ENCODE data around the gene BTBD16. TPM values are rescaled to one million over a fixed set of nuclear protein-coding genes. Genes with fewer than 3 reads are reported as not detected.

BTBD16 gene
- total RNA-seq, 1 donor from 2014 or later, result not detected

DNA sequence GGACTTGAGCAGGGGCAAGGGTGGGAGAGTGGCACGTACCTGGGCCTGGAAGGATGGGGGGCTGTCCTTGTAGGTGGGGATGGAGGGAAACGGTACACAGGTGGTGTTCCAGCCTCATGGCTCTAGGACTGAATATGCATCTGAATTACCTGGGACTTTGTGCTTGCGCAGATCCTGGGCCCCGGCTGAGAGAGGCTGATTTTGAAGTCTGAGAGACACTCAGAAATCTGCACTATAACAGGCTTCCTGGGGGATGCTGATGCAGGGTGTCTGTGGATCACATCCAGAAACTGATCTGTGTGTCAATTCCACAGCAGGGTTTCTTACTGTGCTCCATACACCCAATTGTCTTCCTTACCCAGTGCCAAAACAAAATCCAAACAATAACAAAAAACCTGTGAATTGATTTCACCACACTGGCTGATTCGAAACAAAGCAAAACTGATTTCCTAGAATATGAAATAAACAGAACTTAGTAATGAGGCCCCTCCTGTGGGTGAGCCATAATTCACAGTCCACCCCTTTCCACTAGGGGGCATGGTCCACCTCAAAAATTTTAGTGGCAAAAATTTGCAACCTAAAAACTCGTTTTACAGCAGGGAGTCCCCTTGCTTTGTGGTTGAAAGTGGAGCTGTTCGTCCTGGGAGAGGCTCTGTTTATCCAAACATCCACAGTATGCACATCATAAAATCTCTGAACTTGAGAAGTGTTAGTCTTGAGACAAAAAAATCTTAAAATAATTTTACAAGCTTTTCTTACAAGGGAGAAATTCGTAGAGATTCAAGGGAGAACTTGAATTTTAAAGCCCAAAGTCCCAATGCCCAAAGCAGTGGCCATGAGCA is 71.4 kb downstream of the BTBD16 start:
- Mint-ChIP-seq H3K4me1 (ENCODE audit: low read depth) (peaks cover 5% of the 10 kb centered on the region), H3K36me3 (ENCODE audit: low read depth) (no peaks in the 10 kb centered on the region), H3K27ac (no peak overlapping the region), H3K4me3 (ENCODE audit: low read depth) (no peak overlapping the region), H3K9me3 (no peaks in the 10 kb centered on the region), H3K27me3 (ENCODE audit: low read depth) (peaks cover 5% of the 10 kb centered on the region)
- no peak for DNase-seq (ENCODE audit: low spot score)
- intact Hi-C loops (cut with micrococcal nuclease), result loop anchor here (1.0 to 2.0 kb wide), 2 partner anchors 44 to 93 kb away; no protein-coding TSS in a partner anchor

GRCh38 chr10:122343135-122343800 is 72.2 kb downstream of the BTBD16 start:
- DNase-seq (ENCODE audit: low spot score), result no peak
- H3K27ac Mint-ChIP-seq, result no peak overlapping the region
- H3K27me3 Mint-ChIP-seq (ENCODE audit: low read depth), result peaks cover 5% of the 10 kb centered on the region
- H3K4me3 Mint-ChIP-seq (ENCODE audit: low read depth), result no peak overlapping the region
- H3K9me3 Mint-ChIP-seq, result no peaks in the 10 kb centered on the region
- H3K36me3 Mint-ChIP-seq (ENCODE audit: low read depth), result no peaks in the 10 kb centered on the region
- intact Hi-C loops (cut with micrococcal nuclease), result loop anchor here (2.0 kb wide), 1 partner anchor 44 kb away; no protein-coding TSS in a partner anchor
- peaks cover 5% of the 10 kb centered on the region for H3K4me1 Mint-ChIP-seq (ENCODE audit: low read depth)

DNA sequence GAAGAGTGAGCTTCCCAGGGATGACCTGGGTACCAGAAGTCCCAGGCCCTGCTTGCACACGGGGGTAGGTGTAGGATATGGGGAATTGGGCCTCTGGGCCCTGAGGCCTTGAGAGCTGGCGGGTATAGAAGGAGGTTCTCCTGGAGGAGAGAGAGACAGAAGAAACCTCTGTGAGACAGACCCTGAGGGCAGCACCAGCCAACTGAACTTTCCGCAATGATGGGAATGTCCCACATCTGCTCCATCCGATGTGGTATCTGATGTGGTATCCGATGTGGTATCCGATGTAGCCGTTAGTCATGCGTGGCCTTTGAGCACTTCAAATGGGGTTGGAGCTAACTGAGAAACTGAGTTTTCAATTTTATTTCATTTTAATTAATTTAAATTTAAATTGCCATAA is 72.8 kb downstream of the BTBD16 start:
- intact Hi-C loops (cut with micrococcal nuclease), result loop anchor here (2.0 kb wide), 1 partner anchor 45 kb away; no protein-coding TSS in a partner anchor
- Mint-ChIP-seq H3K27ac (no peak overlapping the region), H3K4me3 (ENCODE audit: low read depth) (no peak overlapping the region), H3K36me3 (ENCODE audit: low read depth) (no peaks in the 10 kb centered on the region), H3K4me1 (ENCODE audit: low read depth) (peaks cover 5% of the 10 kb centered on the region), H3K9me3 (no peaks in the 10 kb centered on the region), H3K27me3 (ENCODE audit: low read depth) (peaks cover 5% of the 10 kb centered on the region)
- no peak for DNase-seq (ENCODE audit: low spot score)

GRCh38 chr10:122344741-122345258 is 73.7 kb downstream of the BTBD16 start:
- peaks cover 5% of the 10 kb centered on the region for H3K27me3 Mint-ChIP-seq (ENCODE audit: low read depth)
- no peaks in the 10 kb centered on the region for H3K9me3 Mint-ChIP-seq
- intact Hi-C loops (cut with micrococcal nuclease), result no loop called here
- H3K27ac Mint-ChIP-seq, result no peak overlapping the region
- no peak for DNase-seq (ENCODE audit: low spot score)
- no peak overlapping the region for H3K4me3 Mint-ChIP-seq (ENCODE audit: low read depth)
- H3K36me3 Mint-ChIP-seq (ENCODE audit: low read depth), result no peaks in the 10 kb centered on the region
- peaks cover 5% of the 10 kb centered on the region for H3K4me1 Mint-ChIP-seq (ENCODE audit: low read depth)

DNA sequence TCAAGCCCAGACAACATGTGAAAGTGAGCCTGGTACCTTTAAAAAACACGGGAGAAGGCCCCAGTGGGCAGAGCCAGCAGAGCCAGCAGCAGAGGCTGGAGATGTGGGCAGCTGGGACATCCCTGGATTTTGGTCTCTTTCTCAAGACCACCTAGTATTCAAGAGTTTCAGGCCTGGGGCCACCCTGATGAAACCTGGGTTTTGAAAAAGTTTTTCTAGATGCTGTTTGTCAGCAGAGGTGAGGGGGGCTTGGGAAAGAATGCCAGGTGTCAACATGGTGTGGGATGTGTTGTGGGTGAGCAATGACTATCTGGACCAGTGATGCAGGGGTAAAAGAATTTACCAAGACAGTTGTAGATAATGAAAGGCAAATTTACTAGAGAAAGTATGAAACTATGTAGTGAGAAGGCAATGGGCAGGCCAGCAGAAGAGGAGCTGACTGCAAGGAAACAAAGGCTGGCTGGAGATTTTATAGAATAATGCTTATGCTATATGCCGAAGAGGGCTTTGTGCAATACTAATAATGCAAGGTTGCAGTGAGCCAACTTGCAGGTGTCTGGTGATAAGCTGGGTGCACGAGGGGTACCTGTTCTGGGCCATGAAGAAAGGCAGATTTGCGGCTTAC is 75.3 kb downstream of the BTBD16 start:
- Mint-ChIP-seq H3K4me1 (ENCODE audit: low read depth) (peaks cover 5% of the 10 kb centered on the region), H3K27me3 (ENCODE audit: low read depth) (peaks cover 6% of the 10 kb centered on the region), H3K27ac (no peak overlapping the region), H3K4me3 (ENCODE audit: low read depth) (no peak overlapping the region), H3K36me3 (ENCODE audit: low read depth) (no peaks in the 10 kb centered on the region), H3K9me3 (no peaks in the 10 kb centered on the region)
- intact Hi-C loops (cut with micrococcal nuclease), result no loop called here
- no peak for DNase-seq (ENCODE audit: low spot score)

DNA sequence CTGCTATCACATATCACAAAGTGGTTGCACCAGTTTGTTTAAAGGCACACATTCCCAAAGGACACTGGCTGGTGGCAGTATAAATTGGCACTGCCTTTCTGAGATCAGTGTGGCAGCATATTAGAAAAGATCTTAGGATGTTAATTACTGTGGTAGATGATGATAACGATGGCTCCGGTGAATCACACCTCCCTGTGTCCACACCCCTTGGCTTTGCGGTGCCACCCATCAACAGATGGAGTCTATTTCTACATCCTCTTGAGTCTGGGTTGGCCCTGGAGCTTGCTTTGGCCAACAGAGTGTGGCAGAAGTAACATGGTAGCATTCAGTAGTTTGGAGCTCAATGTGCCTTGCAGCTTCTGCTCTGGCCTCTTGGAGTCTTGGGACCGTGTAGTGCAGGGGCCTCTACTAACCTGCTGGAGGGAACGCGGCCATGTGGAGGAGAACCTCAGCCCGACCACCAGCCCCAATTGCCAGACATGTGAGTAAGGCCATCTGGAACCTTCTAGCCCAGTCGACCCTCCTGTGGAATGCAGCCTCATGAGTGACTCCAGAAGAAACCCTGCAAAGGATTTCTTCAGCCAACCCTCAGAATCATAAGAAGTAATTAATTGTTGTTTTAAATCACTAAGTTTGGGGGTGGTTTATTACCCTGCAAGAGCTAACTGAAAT is 76.2 kb downstream of the BTBD16 start:
- Mint-ChIP-seq H3K27me3 (ENCODE audit: low read depth) (peaks cover 8% of the 10 kb centered on the region), H3K27ac (no peak overlapping the region), H3K9me3 (no peaks in the 10 kb centered on the region), H3K4me3 (ENCODE audit: low read depth) (no peak overlapping the region), H3K4me1 (ENCODE audit: low read depth) (peaks cover 5% of the 10 kb centered on the region), H3K36me3 (ENCODE audit: low read depth) (no peaks in the 10 kb centered on the region)
- intact Hi-C loops (cut with micrococcal nuclease), result no loop called here
- DNase-seq (ENCODE audit: low spot score), result no peak

DNA sequence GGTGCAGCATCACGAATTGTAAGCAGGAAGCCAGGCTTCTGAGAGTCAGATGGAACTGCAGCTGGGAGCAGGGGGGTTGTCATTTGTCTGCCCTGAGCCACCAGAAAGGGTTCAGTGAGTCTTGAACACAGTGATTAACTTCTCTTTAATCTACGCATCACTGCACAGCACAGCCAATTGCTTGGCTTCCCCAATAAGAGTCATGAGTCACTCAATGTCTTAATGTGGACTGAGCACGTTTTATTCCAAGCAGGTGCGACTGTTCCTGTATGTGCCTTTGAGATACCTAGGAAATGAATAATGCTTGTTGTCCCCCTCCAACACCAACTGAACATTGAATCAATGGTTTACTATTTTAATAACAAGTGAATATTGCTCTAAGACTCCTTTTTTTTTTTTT is 77.4 kb downstream of the BTBD16 start:
- no peak overlapping the region for H3K27ac Mint-ChIP-seq
- no peaks in the 10 kb centered on the region for H3K9me3 Mint-ChIP-seq
- H3K36me3 Mint-ChIP-seq (ENCODE audit: low read depth), result no peaks in the 10 kb centered on the region

GRCh38 chr10:122348935-122349361 is 77.9 kb downstream of the BTBD16 start:
- no peaks in the 10 kb centered on the region for H3K36me3 Mint-ChIP-seq (ENCODE audit: low read depth)
- DNase-seq (ENCODE audit: low spot score), result no peak
- no peaks in the 10 kb centered on the region for H3K9me3 Mint-ChIP-seq
- H3K4me3 Mint-ChIP-seq (ENCODE audit: low read depth), result no peak overlapping the region
- H3K4me1 Mint-ChIP-seq (ENCODE audit: low read depth), result peaks cover 3% of the 10 kb centered on the region
- intact Hi-C loops (cut with micrococcal nuclease), result no loop called here
- no peak overlapping the region for H3K27ac Mint-ChIP-seq
- peaks cover 12% of the 10 kb centered on the region for H3K27me3 Mint-ChIP-seq (ENCODE audit: low read depth)

More for the DNA sequence above, 77.4 kb downstream of the BTBD16 start:
- DNase-seq (ENCODE audit: low spot score), result no peak
- intact Hi-C loops (cut with micrococcal nuclease), result no loop called here
- H3K4me3 Mint-ChIP-seq (ENCODE audit: low read depth), result no peak overlapping the region
- H3K27me3 Mint-ChIP-seq (ENCODE audit: low read depth), result peaks cover 8% of the 10 kb centered on the region
- H3K4me1 Mint-ChIP-seq (ENCODE audit: low read depth), result peaks cover 3% of the 10 kb centered on the region

DNA sequence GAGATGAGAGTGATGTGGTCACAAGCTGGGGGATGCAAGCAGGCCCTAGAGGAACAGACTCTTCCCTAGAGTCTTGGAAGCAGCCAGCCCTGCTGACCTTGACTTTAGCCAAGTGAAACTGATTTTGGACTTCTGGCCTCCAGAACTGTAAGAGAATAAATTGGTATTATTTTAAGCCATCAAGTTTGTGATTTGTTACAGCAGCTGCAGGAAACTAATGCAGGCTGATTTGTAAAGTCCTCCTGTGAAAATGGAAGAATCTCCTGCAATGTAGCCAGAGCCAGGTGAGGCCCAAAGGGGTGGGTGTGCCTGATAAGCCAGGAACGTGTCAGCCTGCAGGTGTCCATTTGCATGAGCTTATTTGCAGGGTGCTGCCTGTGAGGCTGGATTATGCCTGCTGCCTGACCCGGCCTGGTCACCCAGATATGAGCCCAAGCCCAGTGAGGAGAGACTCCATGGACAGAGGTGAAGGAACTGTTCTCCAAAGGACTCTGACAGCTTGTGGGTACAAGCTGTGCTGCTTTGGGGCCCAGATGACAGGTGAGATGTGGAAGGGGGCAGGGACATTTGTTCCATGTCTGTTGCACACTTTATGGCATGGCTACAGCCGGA is 78.8 kb downstream of the BTBD16 start:
- no peak for DNase-seq (ENCODE audit: low spot score)
- no peak overlapping the region for H3K27ac Mint-ChIP-seq
- no peaks in the 10 kb centered on the region for H3K36me3 Mint-ChIP-seq (ENCODE audit: low read depth)
- no peaks in the 10 kb centered on the region for H3K9me3 Mint-ChIP-seq
- intact Hi-C loops (cut with micrococcal nuclease), result no loop called here
- H3K4me1 Mint-ChIP-seq (ENCODE audit: low read depth), result peaks cover 2% of the 10 kb centered on the region
- peaks cover 9% of the 10 kb centered on the region for H3K27me3 Mint-ChIP-seq (ENCODE audit: low read depth)
- H3K4me3 Mint-ChIP-seq (ENCODE audit: low read depth), result no peak overlapping the region

DNA sequence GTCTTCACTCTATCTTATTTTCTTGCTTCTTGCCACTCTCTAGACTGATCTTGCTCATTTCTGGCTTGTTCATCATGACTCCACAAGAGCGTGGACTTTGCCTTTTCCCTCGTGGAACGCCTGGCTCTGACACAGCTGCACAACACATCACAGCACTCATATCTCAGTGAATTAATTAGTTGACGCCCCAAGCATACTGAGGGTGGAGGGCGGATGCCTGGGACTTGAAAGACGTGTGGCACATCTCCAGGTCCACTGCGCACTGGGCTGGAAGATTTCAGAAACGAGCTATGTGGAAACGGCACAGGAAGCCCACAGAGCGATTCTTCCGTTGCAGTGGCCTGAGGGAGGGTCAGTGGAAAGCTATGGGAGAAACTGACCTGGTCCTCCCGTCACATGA is 79.8 kb downstream of the BTBD16 start:
- Mint-ChIP-seq H3K9me3 (no peaks in the 10 kb centered on the region), H3K4me3 (ENCODE audit: low read depth) (no peak overlapping the region), H3K36me3 (ENCODE audit: low read depth) (no peaks in the 10 kb centered on the region), H3K27ac (no peak overlapping the region), H3K4me1 (ENCODE audit: low read depth) (no peaks in the 10 kb centered on the region), H3K27me3 (ENCODE audit: low read depth) (peaks cover 10% of the 10 kb centered on the region)
- no peak for DNase-seq (ENCODE audit: low spot score)
- intact Hi-C loops (cut with micrococcal nuclease), result no loop called here

- H3K4me1 Mint-ChIP-seq (ENCODE audit: low read depth), result no peaks in the 10 kb centered on the region
- H3K27ac Mint-ChIP-seq, result no peak overlapping the region
- peaks cover 10% of the 10 kb centered on the region for H3K27me3 Mint-ChIP-seq (ENCODE audit: low read depth)
- DNase-seq (ENCODE audit: low spot score), result no peak
- H3K36me3 Mint-ChIP-seq (ENCODE audit: low read depth), result no peaks in the 10 kb centered on the region
- no peaks in the 10 kb centered on the region for H3K9me3 Mint-ChIP-seq
- H3K4me3 Mint-ChIP-seq (ENCODE audit: low read depth), result no peak overlapping the region
- intact Hi-C loops (cut with micrococcal nuclease), result no loop called here
Observed at GRCh38 chr10:122352817-122353525, 81.9 kb downstream of the BTBD16 start.
